IMR-90 (cell line): ENCODE results near the gene ENAH. TPM values are rescaled to one million over a fixed set of nuclear protein-coding genes. Genes with fewer than 3 reads are reported as not detected.

ENCODE experiments used
- ATAC-seq: fragments of 200-7000 bp; cut with Tn5 transposase; 2 replicates; pipeline ENCODE4 v1.9.1; 2020; ENCODE audit warnings: low read depth, mild to moderate bottlenecking, moderate library complexity
- BruUV-seq: library from RNA; stranded (reverse); fragments of 400-500 nt; replicated peaks from 2 replicates; lab custom pipeline; 2021; lab: Mats Ljungman, UMichigan
- CTCF ChIA-PET: fragments of 300-600 bp; formaldehyde crosslinking; extraction: SDS; loops from one replicate; lab custom pipeline; 2021; ENCODE audit warnings: antibody characterized with exemption; lab: Yijun Ruan, JAX
- POLR2A ChIA-PET: fragments of 300-600 bp; sonication (Branson Sonifier 250); formaldehyde crosslinking; loops from one replicate; lab custom pipeline; 2022; ENCODE audit warnings: antibody characterized with exemption; ENCODE audit not compliant: unreplicated experiment; lab: Charles Lee
- DNase-seq: peaks from one replicate; pipeline ENCODE4 v3.0.0; 2013
- H2AFZ ChIP-seq: replicated peaks from 2 replicates; pipeline ENCODE3; 2013; ENCODE audit warnings: low read length, mild to moderate bottlenecking; ENCODE audit not compliant: poor library complexity
- H2AK5ac ChIP-seq: 2 replicates; pipeline ENCODE4 v1.6.1; 2013; ENCODE audit warnings: low read depth, low read length, inconsistent platforms
- H2AK9ac ChIP-seq: replicated peaks from 2 replicates; pipeline ENCODE3; 2013; ENCODE audit warnings: mild to moderate bottlenecking, low read depth, low read length, moderate library complexity; ENCODE audit not compliant: poor library complexity
- H2BK120ac ChIP-seq: 2 replicates; pipeline ENCODE4 v1.6.1; 2013; ENCODE audit warnings: low read depth, low read length, inconsistent platforms
- H2BK15ac ChIP-seq: 3 replicates; pipeline ENCODE4 v1.6.1; 2013; ENCODE audit warnings: low read depth, low read length, inconsistent platforms
- H2BK20ac ChIP-seq: 2 replicates; pipeline ENCODE4 v1.6.1; 2013; ENCODE audit warnings: low read depth, mild to moderate bottlenecking, inconsistent platforms, low read length, moderate library complexity
- H2BK5ac ChIP-seq: 2 replicates; pipeline ENCODE4 v1.6.1; 2013; ENCODE audit warnings: mild to moderate bottlenecking, low read depth, low read length, inconsistent platforms; ENCODE audit not compliant: poor library complexity, severe bottlenecking
- H3K14ac ChIP-seq: replicated peaks from 2 replicates; pipeline ENCODE4 v1.6.1; 2013; ENCODE audit warnings: low read depth, low read length, inconsistent platforms
- H3K18ac ChIP-seq: 2 replicates; pipeline ENCODE4 v1.6.1; 2013; ENCODE audit warnings: low read depth, low read length, control low read depth
- H3K23ac ChIP-seq: 2 replicates; pipeline ENCODE4 v1.6.1; 2013; ENCODE audit warnings: low read depth, low read length, inconsistent platforms
- H3K27ac ChIP-seq: 2 replicates; pipeline ENCODE4 v1.5.1; 2013; ENCODE audit warnings: mild to moderate bottlenecking, control low read depth, low read length; ENCODE audit not compliant: insufficient read depth
- H3K27me3 ChIP-seq: 2 replicates; pipeline ENCODE4 v1.6.1; 2013; ENCODE audit warnings: low read length; ENCODE audit not compliant: control insufficient read depth, insufficient read depth
- H3K36me3 ChIP-seq: 2 replicates; pipeline ENCODE4 v1.6.1; 2013; ENCODE audit warnings: low read length, mixed read lengths; ENCODE audit not compliant: control insufficient read depth, insufficient read depth
- H3K4ac ChIP-seq: 2 replicates; pipeline ENCODE4 v1.6.1; 2013; ENCODE audit warnings: low read depth, low read length, inconsistent platforms
- H3K4me1 ChIP-seq: 2 replicates; pipeline ENCODE4 v1.6.1; 2013; ENCODE audit warnings: low read length, mixed read lengths; ENCODE audit not compliant: control insufficient read depth, insufficient read depth
- H3K4me2 ChIP-seq: 2 replicates; pipeline ENCODE4 v1.6.1; 2013; ENCODE audit warnings: low read depth, mild to moderate bottlenecking, control low read depth, low read length, moderate library complexity
- H3K4me3 ChIP-seq: 2 replicates; pipeline ENCODE4 v1.5.1; 2013; ENCODE audit warnings: low read depth, mild to moderate bottlenecking, control low read depth, low read length, moderate library complexity; ENCODE audit not compliant: insufficient read depth
- H3K56ac ChIP-seq: 2 replicates; pipeline ENCODE4 v1.6.1; 2013; ENCODE audit warnings: low read length, inconsistent platforms; ENCODE audit not compliant: insufficient read depth; ENCODE audit errors: extremely low read depth
- H3K79me1 ChIP-seq, 2 experiments: 2 replicates each; pipeline ENCODE4 v1.6.1; 2013; ENCODE audit warnings: low read length in 2 of 2, inconsistent platforms in 1 of 2, low read depth in 1 of 2
- H3K9ac ChIP-seq: 2 replicates; pipeline ENCODE4 v1.6.1; 2013; ENCODE audit warnings: low read depth, low read length, control low read depth
- H3K9me1 ChIP-seq: 2 replicates; pipeline ENCODE4 v1.6.1; 2013; ENCODE audit warnings: low read length, inconsistent platforms; ENCODE audit not compliant: insufficient read depth
- H3K9me3 ChIP-seq: 2 replicates; pipeline ENCODE4 v1.6.1; 2013; ENCODE audit warnings: low read length; ENCODE audit not compliant: control insufficient read depth, insufficient read depth
- H4K20me1 ChIP-seq: 2 replicates; pipeline ENCODE4 v1.6.1; 2013; ENCODE audit warnings: low read length, inconsistent platforms; ENCODE audit not compliant: insufficient read depth
- H4K5ac ChIP-seq: 2 replicates; pipeline ENCODE4 v1.6.1; 2013; ENCODE audit warnings: mild to moderate bottlenecking, low read depth, low read length, control low read depth
- H4K8ac ChIP-seq, 2 experiments: 2 replicates each; pipeline ENCODE4 v1.6.1; 2013; ENCODE audit warnings: low read depth in 2 of 2, low read length in 2 of 2, control low read depth in 1 of 2, inconsistent platforms in 1 of 2
- H4K91ac ChIP-seq: 2 replicates; pipeline ENCODE4 v1.6.1; 2013; ENCODE audit warnings: low read depth, low read length, inconsistent platforms; ENCODE audit not compliant: insufficient read depth
- BHLHE40 ChIP-seq: fragments of 150-350 bp; IDR thresholded peaks from 2 replicates; pipeline ENCODE4 v1.6.1; 2016; ENCODE audit warnings: mild to moderate bottlenecking, low read depth, low read length
- CHD1 ChIP-seq: IDR thresholded peaks from 2 replicates; pipeline ENCODE4 v1.6.1; 2012; ENCODE audit warnings: low read depth, low read length, improper control_type of control experiment
- CTCF ChIP-seq: conservative IDR thresholded peaks from 2 replicates; pipeline ENCODE4 v1.5.1; 2012; ENCODE audit warnings: mild to moderate bottlenecking, low read depth, low read length, improper control_type of control experiment
- FOS ChIP-seq: fragments of 150-350 bp; IDR thresholded peaks from 2 replicates; pipeline ENCODE4 v1.6.1; 2016; ENCODE audit warnings: low read depth, low read length
- MAZ ChIP-seq: IDR thresholded peaks from 2 replicates; pipeline ENCODE4 v1.6.1; 2012; ENCODE audit warnings: low read depth, mild to moderate bottlenecking, low read length, improper control_type of control experiment, moderate library complexity, borderline replicate concordance
- MXI1 ChIP-seq: IDR thresholded peaks from 2 replicates; pipeline ENCODE4 v1.6.1; 2012; ENCODE audit warnings: low read depth, mild to moderate bottlenecking, low read length, moderate library complexity, borderline replicate concordance
- NFE2L2 ChIP-seq: fragments of 150-350 bp; IDR thresholded peaks from 2 replicates; pipeline ENCODE4 v1.6.1; 2016; ENCODE audit warnings: low read depth, mild to moderate bottlenecking, low read length
- POLR2A ChIP-seq: IDR thresholded peaks from 2 replicates; pipeline ENCODE4 v1.6.1; 2012; ENCODE audit warnings: mild to moderate bottlenecking, low read depth, low read length
- SMC3 ChIP-seq: fragments of 150-350 bp; IDR thresholded peaks from 2 replicates; pipeline ENCODE4 v1.6.1; 2016; ENCODE audit warnings: low read depth, mild to moderate bottlenecking, antibody characterized with exemption, low read length, moderate library complexity
- WGBS, 2 experiments: methylation state at CpG; one replicate each; pipeline versions ENCODE4 v1.1.5 to v1.1.7; 2013; ENCODE audit warnings: missing lambda C conversion rate in 2 of 2; ENCODE audit not compliant: insufficient read length in 1 of 2; ENCODE audit errors: extremely low coverage in 2 of 2; 5-methylcytosine and 5-hydroxymethylcytosine counted together
- dilution Hi-C: fragments of 300-500 bp; cut with HindIII; formaldehyde crosslinking; loops from one replicate; pipeline ENCODE4 v1.14.3; 2018; ENCODE audit warnings: low sequenced_read_pairs; ENCODE audit not compliant: unreplicated experiment
- in situ Hi-C: fragments of 300-500 bp; cut with MboI; formaldehyde crosslinking; loops from 3 replicates; pipeline ENCODE4 v1.14.3; 2019; ENCODE audit warnings: low sequenced_read_pairs, inconsistent platforms, mixed read lengths
- intact Hi-C: fragments of 100-400 bp; cut with micrococcal nuclease; formaldehyde crosslinking; loops from 2 replicates; pipeline ENCODE4 v1.10.0; 2022
- polyA plus RNA-seq, 3 experiments: library from polyadenylated mRNA; depleted of rRNA; stranded (reverse); fragments of >200 nt; gene quantifications; 2 replicates each; pipeline ENCODE4 v1.2.3, GENCODE V29; 2012; ENCODE audit warnings: low replicate concordance in 1 of 3
- total RNA-seq: library from RNA; depleted of rRNA; stranded (reverse); fragments of >200 nt; gene quantifications from 2 replicates; pipeline ENCODE4 v1.2.3, GENCODE V29; 2012

ENAH gene
- total and polyA plus RNA-seq, 2 of the 4 experiments (the other 2 are of a cell fraction), result 61.3 to 86.9 TPM

- in situ Hi-C loops (loop anchor here (5.0 kb wide), 1 partner anchor 122 kb away; no protein-coding TSS in a partner anchor), intact Hi-C loops (loop anchor here (5.0 kb wide), 1 partner anchor 78 kb away; no protein-coding TSS in a partner anchor), dilution Hi-C loops (no loop called here)
- Histone ChIP-seq H3K4me3 (no peak overlapping the region), H3K23ac (no peak overlapping the region), H3K56ac (no peak overlapping the region), H3K4ac (no peak overlapping the region), H3K4me1 (peaks cover 6% of the 10 kb centered on the region), H4K5ac (no peak overlapping the region), H3K14ac (no peak overlapping the region), H2BK120ac (no peak overlapping the region), H4K8ac (no peak overlapping the region), H2BK20ac (no peak overlapping the region), H3K9me3 (no peaks in the 10 kb centered on the region), H2AFZ (no peak overlapping the region), H2AK5ac (no peak overlapping the region), H3K18ac (no peak overlapping the region), H2AK9ac (no peak overlapping the region), H4K20me1 (peaks cover 78% of the 10 kb centered on the region), H3K79me1 (peaks cover 16 to 59% of the 10 kb centered on the region in 2 experiments), H3K9ac (no peak overlapping the region), H3K27me3 (no peaks in the 10 kb centered on the region), H3K9me1 (peaks cover 9% of the 10 kb centered on the region), H2BK15ac (no peak overlapping the region), H3K27ac (no peak overlapping the region), H2BK5ac (no peak overlapping the region), H4K91ac (no peak overlapping the region), H3K4me2 (no peak overlapping the region), H3K36me3 (peaks cover 2% of the 10 kb centered on the region; the same call in 1 of the 2 replicates)
- CTCF ChIA-PET, result interaction anchor here (0.5 kb wide), 1 partner anchor 100 kb away, joined by 3 read pairs; no protein-coding TSS in a partner anchor
- no peak for ATAC-seq
- TF ChIP-seq POLR2A (no peak), SMC3 (no peak), MXI1 (no peak), CTCF (no peak), MAZ (no peak), CHD1 (no peak), FOS (no peak), BHLHE40 (no peak), NFE2L2 (no peak)
- BruUV-seq, result no TSS peak
- WGBS, 2 experiments, result no CpG with 5 or more reads among the region's 6 CpGs
- POLR2A ChIA-PET, result no interaction called here
- no peak for DNase-seq
Measured at GRCh38 chr1:225645194-225645895, 7.6 kb downstream of the ENAH start.
